Measurements from ENCODE around the gene RNF19B.
A peak's percentile ranks its signal among the peaks of the same experiment; 100 is the strongest.

The RNF19B gene

GRCh38 chr1:32893198-32894018 lies 71.2 kb downstream of the RNF19B start:
- peak overlapping the region; percentile 45 for H3K4me3 ChIP-seq (ENCODE audit: low read length)
- no peak for DNase-seq (ENCODE audit: low read depth)
- TF ChIP-seq, protein P1, sequence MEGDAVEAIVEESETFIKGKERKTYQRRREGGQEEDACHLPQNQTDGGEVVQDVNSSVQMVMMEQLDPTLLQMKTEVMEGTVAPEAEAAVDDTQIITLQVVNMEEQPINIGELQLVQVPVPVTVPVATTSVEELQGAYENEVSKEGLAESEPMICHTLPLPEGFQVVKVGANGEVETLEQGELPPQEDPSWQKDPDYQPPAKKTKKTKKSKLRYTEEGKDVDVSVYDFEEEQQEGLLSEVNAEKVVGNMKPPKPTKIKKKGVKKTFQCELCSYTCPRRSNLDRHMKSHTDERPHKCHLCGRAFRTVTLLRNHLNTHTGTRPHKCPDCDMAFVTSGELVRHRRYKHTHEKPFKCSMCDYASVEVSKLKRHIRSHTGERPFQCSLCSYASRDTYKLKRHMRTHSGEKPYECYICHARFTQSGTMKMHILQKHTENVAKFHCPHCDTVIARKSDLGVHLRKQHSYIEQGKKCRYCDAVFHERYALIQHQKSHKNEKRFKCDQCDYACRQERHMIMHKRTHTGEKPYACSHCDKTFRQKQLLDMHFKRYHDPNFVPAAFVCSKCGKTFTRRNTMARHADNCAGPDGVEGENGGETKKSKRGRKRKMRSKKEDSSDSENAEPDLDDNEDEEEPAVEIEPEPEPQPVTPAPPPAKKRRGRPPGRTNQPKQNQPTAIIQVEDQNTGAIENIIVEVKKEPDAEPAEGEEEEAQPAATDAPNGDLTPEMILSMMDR (conservative IDR thresholded peaks at IDR 0.05; ENCODE audit: low read depth, low read length), result no peak

GRCh38 chr1:32892368-32893197 lies 72.0 kb downstream of the RNF19B start:
- TF ChIP-seq, protein P1 (conservative IDR thresholded peaks at IDR 0.05; ENCODE audit: low read depth, low read length), result peak; percentile 44
- DNase-seq (ENCODE audit: low read depth), result no peak
- H3K4me3 ChIP-seq (ENCODE audit: low read length), result peak overlapping the region; percentile 45

DNA sequence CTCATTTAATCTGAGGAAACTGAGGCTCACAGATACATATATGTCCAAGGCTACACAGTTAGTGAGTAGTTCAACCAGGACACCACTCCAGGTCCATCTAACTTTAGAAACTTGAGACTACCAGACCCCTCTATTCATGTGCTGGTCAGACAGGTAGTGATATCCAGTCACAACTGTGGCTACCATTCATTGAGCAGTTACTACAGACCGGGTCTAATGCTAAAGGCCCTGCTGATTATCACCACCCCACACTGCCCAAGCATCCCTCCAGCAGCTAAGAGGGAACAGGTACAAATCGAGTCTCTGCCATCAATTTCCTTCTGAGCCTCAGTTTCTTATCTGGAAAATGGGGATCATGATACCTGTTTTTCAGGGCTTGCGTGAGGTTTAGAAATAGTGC lies 73.0 kb downstream of the RNF19B start:
- no peak for DNase-seq (ENCODE audit: low read depth)
- H3K4me3 ChIP-seq (ENCODE audit: low read length), result no peak overlapping the region
- TF ChIP-seq, protein P1 (conservative IDR thresholded peaks at IDR 0.05; ENCODE audit: low read depth, low read length), result no peak

DNA sequence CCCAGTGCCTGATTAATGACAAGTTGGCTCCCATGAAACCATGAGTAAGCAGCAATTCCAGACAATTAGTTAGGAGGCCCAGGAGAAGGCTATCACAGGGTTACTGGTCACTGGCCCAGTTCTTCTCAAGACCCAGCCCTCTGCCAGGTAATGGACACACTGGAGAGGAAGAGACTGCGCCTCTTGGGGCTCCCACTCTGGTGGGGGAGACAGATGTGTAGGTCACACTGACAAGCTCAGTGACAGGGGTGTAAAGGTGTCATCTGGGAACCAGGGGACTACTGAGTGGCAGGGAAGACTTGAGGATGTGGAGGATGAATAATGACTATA lies 73.4 kb downstream of the RNF19B start:
- DNase-seq (ENCODE audit: low read depth), result no peak
- TF ChIP-seq, protein P1 (conservative IDR thresholded peaks at IDR 0.05; ENCODE audit: low read depth, low read length), result no peak
- no peak overlapping the region for H3K4me3 ChIP-seq (ENCODE audit: low read length)

- no peak overlapping the region for H3K4me3 ChIP-seq (ENCODE audit: low read length)
- no peak for DNase-seq (ENCODE audit: low read depth)
- TF ChIP-seq, protein P1 (conservative IDR thresholded peaks at IDR 0.05; ENCODE audit: low read depth, low read length), result no peak
Observed at GRCh38 chr1:32890516-32891240, 73.9 kb downstream of the RNF19B start.

DNA sequence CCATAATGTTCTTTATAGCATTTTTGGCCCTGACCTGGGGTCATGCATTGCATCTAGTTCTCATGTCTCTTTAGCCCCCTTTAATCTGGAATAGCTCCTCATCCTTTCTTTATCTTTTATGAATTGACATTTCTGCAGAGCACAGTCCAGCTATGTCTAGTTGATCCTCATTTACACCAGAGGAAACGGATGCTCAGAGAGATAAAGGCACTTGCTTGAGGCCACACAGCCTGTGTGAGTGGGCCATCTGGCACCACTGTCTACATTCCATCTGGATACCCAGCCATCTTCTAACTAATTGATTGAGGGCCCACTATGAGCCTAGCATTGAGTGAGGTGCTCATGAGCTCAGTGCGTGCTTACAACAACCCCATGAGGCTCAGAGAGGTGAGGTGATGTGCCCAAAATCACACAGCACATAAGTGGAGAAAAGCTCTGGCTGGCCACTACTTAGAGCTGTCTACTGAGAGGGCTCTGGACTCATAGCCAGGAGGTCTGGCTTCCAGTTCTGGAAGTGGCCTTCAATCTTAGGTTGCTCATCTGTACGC lies 74.8 kb downstream of the RNF19B start:
- no peak overlapping the region for H3K4me3 ChIP-seq (ENCODE audit: low read length)
- DNase-seq (ENCODE audit: low read depth), result no peak
- TF ChIP-seq, protein P1 (conservative IDR thresholded peaks at IDR 0.05; ENCODE audit: low read depth, low read length), result no peak
